Myocyte (in vitro differentiated cells): ENCODE data around the gene NPY5R. TPM values are rescaled to one million over a fixed set of nuclear protein-coding genes. Genes with fewer than 3 reads are reported as not detected.
A peak's percentile ranks its signal among the peaks of the same experiment; 100 is the strongest.

Source experiments
- DNase-seq: peaks from one replicate; pipeline ENCODE4 v3.0.0-alpha.2; 2012; ENCODE audit warnings: low read depth
- total RNA-seq: library from RNA; depleted of rRNA; stranded (reverse); fragments of >200 nt; gene quantifications from 2 replicates; pipeline ENCODE4 v1.2.3, GENCODE V29; 2014

NPY5R gene
- total RNA-seq, 1 donor from 2014 or later, result not detected

GRCh38 chr4:163384434-163384833 is 40.7 kb downstream of the NPY5R start:
- no peak for DNase-seq

- DNase-seq, result no peak
Observed at GRCh38 chr4:163384926-163385325, 41.2 kb downstream of the NPY5R start.

- DNase-seq, result no peak
Observed at GRCh38 chr4:163385466-163385865, 41.8 kb downstream of the NPY5R start.

- DNase-seq, result no peak
Observed at GRCh38 chr4:163391756-163392155, 48.1 kb downstream of the NPY5R start.

GRCh38 chr4:163392328-163392727 is 48.6 kb downstream of the NPY5R start:
- DNase-seq, result no peak

- no peak for DNase-seq
Observed at GRCh38 chr4:163393471-163393870, 49.8 kb downstream of the NPY5R start.

GRCh38 chr4:163395055-163395454 is 51.4 kb downstream of the NPY5R start:
- peak; percentile 30 for DNase-seq

GRCh38 chr4:163395758-163396157 is 52.1 kb downstream of the NPY5R start:
- DNase-seq, result peak; percentile 26

GRCh38 chr4:163398238-163398637 is 54.5 kb downstream of the NPY5R start:
- no peak for DNase-seq

GRCh38 chr4:163400911-163401310 is 57.2 kb downstream of the NPY5R start:
- no peak for DNase-seq

Other genes starting within 250 kb of the NPY5R start
- gene NAF1, start 177.0 kb upstream of the NPY5R start, total RNA-seq, result 18.9 and 19.2 TPM in 2 replicates
- 0.16 TPM in 1 of 2 replicates, not detected in the other for gene NPY1R, start 11.3 kb upstream of the NPY5R start, total RNA-seq
- gene TKTL2, start 129.9 kb downstream of the NPY5R start, total RNA-seq, result 0.16 TPM in 1 of 2 replicates, not detected in the other
- gene TMA16, start 150.8 kb downstream of the NPY5R start, total RNA-seq, result 34.9 and 35.0 TPM in 2 replicates